Activated CD8-positive, alpha-beta T cell treated with anti-CD3 and anti-CD28 coated beads for 36 hours (primary cell): Measurements from ENCODE around the gene MAP2. TPM values are rescaled to one million over a fixed set of nuclear protein-coding genes. Genes with fewer than 3 reads are reported as not detected.

Experiments
- ATAC-seq: fragments of 200-7000 bp; cut with Tn5 transposase; one replicate; pipeline ENCODE4 v1.10.0; 2021; ENCODE audit warnings: mild to moderate bottlenecking, moderate library complexity
- CTCF ChIA-PET: fragments of 350-600 bp; sonication (Branson Sonifier 250); formaldehyde crosslinking; loops from one replicate; lab custom pipeline; 2021; ENCODE audit warnings: antibody characterized with exemption; lab: Charles Lee
- POLR2A ChIA-PET: fragments of 350-600 bp; sonication (Branson Sonifier 250); formaldehyde crosslinking; loops from one replicate; lab custom pipeline; 2021; ENCODE audit warnings: antibody characterized with exemption; lab: Charles Lee
- DNase-seq: peaks from one replicate; pipeline ENCODE4 v3.0.0-alpha.2; 2020
- H3K27ac Mint-ChIP-seq: one replicate; pipeline ENCODE4 v1.8.0; 2021; ENCODE audit warnings: mild to moderate bottlenecking, mixed read lengths
- H3K27me3 Mint-ChIP-seq: one replicate; pipeline ENCODE4 v1.8.0; 2021; ENCODE audit warnings: mixed read lengths
- H3K36me3 Mint-ChIP-seq: one replicate; pipeline ENCODE4 v1.8.0; 2021; ENCODE audit warnings: low read depth, mixed read lengths
- H3K4me1 Mint-ChIP-seq: one replicate; pipeline ENCODE4 v1.8.0; 2021; ENCODE audit warnings: low read depth, mixed read lengths
- H3K4me3 Mint-ChIP-seq: one replicate; pipeline ENCODE4 v1.8.0; 2021; ENCODE audit warnings: mild to moderate bottlenecking, moderate library complexity, mixed read lengths
- H3K9me3 Mint-ChIP-seq: one replicate; pipeline ENCODE4 v1.8.0; 2021; ENCODE audit warnings: mixed read lengths
- intact Hi-C: fragments of 100-400 bp; cut with micrococcal nuclease; formaldehyde crosslinking; loops from one replicate; pipeline ENCODE4 v1.10.0; 2022
- total RNA-seq, 2 experiments: library from RNA; stranded (reverse); gene quantifications; one replicate each; pipeline ENCODE4 v1.2.3, GENCODE V29; 2021
- TF ChIP-seq, protein P1 (sequence below): fragments of 200-600 bp; IDR thresholded peaks from one replicate; pipeline ENCODE4 v1.8.0; 2022; ENCODE audit warnings: antibody characterized with exemption, mild to moderate bottlenecking

The MAP2 gene
- total RNA-seq, 2 experiments from 2014 or later: not detected

DNA sequence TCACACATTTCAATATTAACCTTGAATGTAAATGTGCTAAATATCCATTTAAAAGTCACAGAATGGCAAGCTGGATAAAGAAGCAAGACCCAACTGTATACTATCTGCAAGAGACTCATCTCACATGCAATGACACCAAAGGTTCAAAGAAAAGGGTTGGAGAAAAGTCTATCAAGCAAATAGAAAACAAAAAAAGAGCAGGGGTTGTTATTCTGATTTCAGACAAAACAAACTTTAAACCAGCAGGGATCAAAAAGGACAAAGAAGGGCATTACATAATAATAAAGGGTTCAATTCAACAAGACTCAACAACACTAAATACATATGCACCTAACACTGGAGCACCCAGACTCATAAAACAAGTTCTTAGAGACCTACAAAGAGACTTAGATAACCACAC is 333.3 kb downstream of the MAP2 start:
- peaks cover 3% of the 10 kb centered on the region for H3K27me3 Mint-ChIP-seq
- intact Hi-C loops: no loop called here
- no peaks in the 10 kb centered on the region for H3K36me3 Mint-ChIP-seq
- H3K4me1 Mint-ChIP-seq: no peaks in the 10 kb centered on the region
- H3K4me3 Mint-ChIP-seq: no peak overlapping the region
- ChIA-PET CTCF (no interaction called here), POLR2A (no interaction called here)
- H3K9me3 Mint-ChIP-seq: no peaks in the 10 kb centered on the region
- no peak overlapping the region for H3K27ac Mint-ChIP-seq
- ATAC-seq: no peak
- DNase-seq: no peak
- TF ChIP-seq, protein P1, sequence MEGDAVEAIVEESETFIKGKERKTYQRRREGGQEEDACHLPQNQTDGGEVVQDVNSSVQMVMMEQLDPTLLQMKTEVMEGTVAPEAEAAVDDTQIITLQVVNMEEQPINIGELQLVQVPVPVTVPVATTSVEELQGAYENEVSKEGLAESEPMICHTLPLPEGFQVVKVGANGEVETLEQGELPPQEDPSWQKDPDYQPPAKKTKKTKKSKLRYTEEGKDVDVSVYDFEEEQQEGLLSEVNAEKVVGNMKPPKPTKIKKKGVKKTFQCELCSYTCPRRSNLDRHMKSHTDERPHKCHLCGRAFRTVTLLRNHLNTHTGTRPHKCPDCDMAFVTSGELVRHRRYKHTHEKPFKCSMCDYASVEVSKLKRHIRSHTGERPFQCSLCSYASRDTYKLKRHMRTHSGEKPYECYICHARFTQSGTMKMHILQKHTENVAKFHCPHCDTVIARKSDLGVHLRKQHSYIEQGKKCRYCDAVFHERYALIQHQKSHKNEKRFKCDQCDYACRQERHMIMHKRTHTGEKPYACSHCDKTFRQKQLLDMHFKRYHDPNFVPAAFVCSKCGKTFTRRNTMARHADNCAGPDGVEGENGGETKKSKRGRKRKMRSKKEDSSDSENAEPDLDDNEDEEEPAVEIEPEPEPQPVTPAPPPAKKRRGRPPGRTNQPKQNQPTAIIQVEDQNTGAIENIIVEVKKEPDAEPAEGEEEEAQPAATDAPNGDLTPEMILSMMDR: no peak

DNA sequence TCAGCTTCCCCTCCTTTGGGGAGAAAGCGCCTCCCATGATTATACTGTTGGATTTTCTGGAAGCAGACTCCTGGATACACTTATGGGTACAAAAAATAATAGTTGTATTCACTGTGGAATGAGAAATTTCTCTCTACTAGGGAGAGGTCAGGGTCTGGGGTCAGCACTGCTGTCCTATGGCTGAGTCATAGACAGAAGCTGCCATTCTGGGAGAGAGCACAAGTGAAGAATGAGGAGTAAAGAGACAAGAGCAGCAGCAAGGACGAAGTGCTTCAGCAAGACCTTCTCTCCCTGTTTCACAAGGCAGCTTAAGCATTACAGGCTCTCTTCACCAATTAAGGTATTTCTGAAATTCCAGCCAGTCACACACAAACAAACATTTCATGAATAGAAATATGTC is 337.7 kb downstream of the MAP2 start:
- CTCF ChIA-PET: no interaction called here

DNA sequence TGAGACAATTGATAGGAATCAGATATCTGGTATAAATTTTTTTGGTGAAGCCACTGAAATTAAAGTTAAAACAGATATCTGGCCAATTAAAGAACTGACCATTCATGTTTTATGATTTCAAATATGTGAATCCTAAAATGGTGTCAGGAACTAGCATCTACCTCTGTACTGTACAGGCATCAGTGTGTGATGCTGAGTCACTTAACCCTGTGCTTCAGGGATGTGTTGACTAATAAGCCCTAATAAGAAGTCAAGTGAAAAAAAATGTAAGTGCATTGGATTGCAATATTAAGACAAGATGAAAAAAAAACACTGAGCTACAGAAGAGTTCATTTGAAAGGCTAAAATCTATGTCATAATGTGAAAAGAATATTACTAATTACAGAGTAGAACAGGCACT is 338.7 kb downstream of the MAP2 start:
- H3K4me3 Mint-ChIP-seq: no peak overlapping the region
- ChIA-PET CTCF (no interaction called here), POLR2A (no interaction called here)
- intact Hi-C loops: no loop called here
- peaks cover 2% of the 10 kb centered on the region for H3K9me3 Mint-ChIP-seq
- no peak for ATAC-seq
- H3K4me1 Mint-ChIP-seq: no peaks in the 10 kb centered on the region
- no peak for DNase-seq
- H3K36me3 Mint-ChIP-seq: no peaks in the 10 kb centered on the region
- H3K27ac Mint-ChIP-seq: no peak overlapping the region
- no peaks in the 10 kb centered on the region for H3K27me3 Mint-ChIP-seq
- TF ChIP-seq, protein P1: no peak

More for the DNA sequence above, 337.7 kb downstream of the MAP2 start:
- DNase-seq (no peak), ATAC-seq (no peak)
- no peaks in the 10 kb centered on the region for H3K4me1 Mint-ChIP-seq
- TF ChIP-seq, protein P1: no peak
- H3K4me3 Mint-ChIP-seq: no peak overlapping the region
- H3K9me3 Mint-ChIP-seq: peaks cover 2% of the 10 kb centered on the region
- H3K36me3 Mint-ChIP-seq: no peaks in the 10 kb centered on the region
- intact Hi-C loops: no loop called here
- H3K27ac Mint-ChIP-seq: no peak overlapping the region
- H3K27me3 Mint-ChIP-seq: no peaks in the 10 kb centered on the region
- POLR2A ChIA-PET: no interaction called here

DNA sequence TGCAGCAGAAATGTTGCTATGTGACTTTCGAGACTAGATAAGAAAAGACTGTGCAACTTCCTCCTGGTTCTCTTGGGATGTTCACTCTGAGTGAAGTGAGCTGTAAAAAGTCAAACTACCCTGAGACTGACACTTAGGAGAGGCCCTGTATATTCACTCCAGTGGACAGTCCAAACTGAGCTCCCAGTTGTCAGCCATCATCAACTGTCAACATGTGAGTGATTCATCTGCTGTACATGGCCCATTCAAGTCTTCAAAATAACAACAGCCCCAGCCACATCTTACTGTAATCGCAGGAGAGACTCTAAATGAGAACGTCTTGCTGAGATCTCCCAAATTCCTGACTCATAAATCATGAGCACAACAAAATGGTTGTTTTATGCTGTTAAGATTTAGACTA is 339.3 kb downstream of the MAP2 start:
- intact Hi-C loops: no loop called here
- H3K27me3 Mint-ChIP-seq: no peaks in the 10 kb centered on the region
- H3K4me3 Mint-ChIP-seq: no peak overlapping the region
- peaks cover 2% of the 10 kb centered on the region for H3K9me3 Mint-ChIP-seq
- ChIA-PET POLR2A (no interaction called here), CTCF (no interaction called here)
- TF ChIP-seq, protein P1: no peak
- ATAC-seq (no peak), DNase-seq (no peak)
- no peaks in the 10 kb centered on the region for H3K4me1 Mint-ChIP-seq
- H3K36me3 Mint-ChIP-seq: no peaks in the 10 kb centered on the region
- H3K27ac Mint-ChIP-seq: no peak overlapping the region

DNA sequence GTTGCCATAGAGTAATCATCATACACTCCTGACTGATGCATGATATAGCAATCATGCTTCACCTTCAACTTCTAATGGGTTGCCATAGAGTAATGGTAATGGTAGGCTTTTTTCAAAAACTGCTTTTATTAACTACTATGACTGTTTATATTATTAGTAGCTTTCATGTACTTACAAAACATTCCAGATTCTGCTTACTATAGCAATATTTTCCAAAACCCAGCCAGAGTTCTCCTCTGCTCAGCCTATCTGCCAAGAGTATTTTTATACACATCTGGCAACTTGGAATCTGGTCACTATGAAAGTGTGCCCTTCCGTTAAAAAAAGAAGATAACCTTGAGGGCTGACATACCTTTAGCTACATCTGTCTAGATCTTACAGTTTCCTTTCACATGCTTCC is 342.8 kb downstream of the MAP2 start:
- peaks cover 10% of the 10 kb centered on the region for H3K27me3 Mint-ChIP-seq
- H3K4me3 Mint-ChIP-seq: no peak overlapping the region
- intact Hi-C loops: no loop called here
- ChIA-PET POLR2A (no interaction called here), CTCF (interaction anchor here (0.7 kb wide), 1 partner anchor 289 kb away, joined by 3 read pairs; no protein-coding TSS in a partner anchor)
- no peaks in the 10 kb centered on the region for H3K36me3 Mint-ChIP-seq
- DNase-seq (no peak), ATAC-seq (no peak)
- no peaks in the 10 kb centered on the region for H3K4me1 Mint-ChIP-seq
- TF ChIP-seq, protein P1: no peak
- peaks cover 2% of the 10 kb centered on the region for H3K9me3 Mint-ChIP-seq
- no peak overlapping the region for H3K27ac Mint-ChIP-seq
